EH (cell line): ENCODE results near the gene COX17.

Experiments used
- DNase-seq: peaks from one replicate; pipeline ENCODE4 v3.0.0-alpha.2; 2015; ENCODE audit warnings: low read depth

Gene COX17

DNA sequence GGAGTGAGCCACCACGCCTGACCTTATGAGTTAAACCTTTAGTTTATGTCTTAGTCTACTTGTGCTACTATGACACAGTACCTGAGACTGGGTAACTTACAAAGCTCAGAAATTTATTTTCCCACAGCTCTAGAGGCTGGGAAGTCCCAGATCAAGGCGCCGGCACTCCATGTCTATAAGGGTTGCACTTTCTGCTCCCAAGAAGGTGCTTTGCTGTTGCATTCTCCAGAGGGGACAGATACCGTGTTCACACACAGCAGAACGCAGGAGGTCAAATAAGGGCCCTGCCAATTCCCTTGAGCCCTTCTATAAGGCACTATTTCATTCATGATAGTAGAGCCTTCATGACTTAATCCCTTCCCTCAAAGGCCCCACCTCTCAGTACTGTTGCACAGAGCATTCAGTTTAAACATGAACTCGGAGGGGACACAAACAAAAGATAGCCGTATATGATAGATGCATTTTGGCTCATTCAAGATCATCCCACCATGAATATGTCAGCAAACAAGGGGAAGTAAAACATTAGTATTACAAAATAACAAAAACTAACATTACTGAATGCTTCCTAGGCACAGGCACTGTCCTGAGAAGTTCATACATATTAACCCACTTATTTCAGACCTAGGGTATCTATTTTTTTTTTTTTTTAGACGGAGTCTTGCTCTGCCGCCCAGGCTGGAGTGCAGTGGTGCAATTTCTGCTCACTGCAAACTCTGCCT, 53.0 kb downstream of the COX17 start:
- DNase-seq, result no peak

DNA sequence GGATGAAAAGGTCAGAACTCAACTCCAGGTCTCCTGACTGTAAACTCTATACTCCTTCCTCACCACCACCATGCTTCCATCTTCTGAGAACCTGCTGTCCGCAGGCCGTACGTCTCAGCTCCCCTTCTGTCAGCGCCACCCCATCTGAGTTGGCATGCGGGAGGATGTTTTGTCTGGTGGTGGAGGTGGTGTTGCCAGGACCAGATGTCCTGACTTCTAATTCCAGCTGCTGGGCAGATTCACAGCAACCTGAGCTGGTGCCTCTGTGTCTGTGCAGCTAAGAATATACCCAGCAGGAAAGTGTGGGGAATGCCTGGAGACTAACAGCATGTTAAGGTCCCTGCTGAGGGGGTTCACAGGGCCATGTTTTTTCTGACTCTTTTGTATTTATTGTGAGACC, 56.3 kb downstream of the COX17 start:
- DNase-seq, result no peak
